CD4-positive, alpha-beta T cell treated with Interleukin-12 subunit alpha and Interleukin-12 subunit beta, for 1 hour (primary cell): Measurements from ENCODE around the gene MEIOC.

Experiments used
- DNase-seq: peaks from one replicate; pipeline ENCODE4 v3.0.0-alpha.2; 2020

Gene MEIOC

DNA sequence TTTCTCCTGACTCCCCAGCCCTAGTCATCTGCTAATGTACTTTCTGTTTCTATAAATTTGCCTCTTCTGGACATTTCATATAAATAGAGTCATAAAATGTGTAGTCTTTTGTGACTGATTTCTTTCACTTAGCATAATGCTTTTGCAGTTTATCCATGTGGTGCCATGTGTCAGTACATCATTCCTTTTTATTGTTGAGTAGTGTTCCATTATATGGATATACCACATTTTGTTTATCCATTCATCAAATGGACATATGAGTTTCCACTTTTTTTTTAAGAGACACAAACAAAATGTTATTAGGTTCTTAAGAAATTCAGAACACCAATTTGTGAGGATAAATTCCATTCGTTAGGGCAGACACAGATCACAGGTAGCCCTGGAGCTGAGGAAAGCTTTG lies 63.2 kb downstream of the MEIOC start:
- no peak for DNase-seq

DNA sequence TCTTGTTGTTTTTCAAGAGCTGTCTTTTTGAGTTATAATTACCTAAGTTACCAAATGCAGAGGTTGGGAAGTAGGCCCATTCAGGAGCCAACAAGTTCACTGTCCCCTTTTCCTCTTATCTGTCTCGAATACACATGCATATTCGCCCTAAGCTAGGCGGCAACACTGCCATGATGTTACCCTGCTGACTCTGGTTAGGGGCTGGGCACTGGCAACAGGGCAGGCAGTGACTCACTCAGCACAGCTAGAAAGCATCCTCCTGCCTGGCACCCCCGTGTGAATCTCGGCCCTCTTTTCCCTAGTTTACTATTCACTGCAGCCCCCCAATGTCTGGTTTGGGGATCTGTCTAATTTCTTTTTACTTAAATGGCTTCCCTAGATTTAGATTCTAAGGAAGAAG lies 66.0 kb downstream of the MEIOC start:
- no peak for DNase-seq
